GM23338 (cell line): ENCODE data around the gene CCDC137. TPM values are rescaled to one million over a fixed set of nuclear protein-coding genes. Genes with fewer than 3 reads are reported as not detected.

Experiments used
- ATAC-seq: fragments of 200-7000 bp; cut with Tn5 transposase; 3 replicates; pipeline ENCODE4 v1.9.1; 2020
- DNase-seq: peaks from one replicate; pipeline ENCODE4 v3.0.0-alpha.2; 2015; ENCODE audit warnings: low spot score
- H2AFZ ChIP-seq: fragments of 200-600 bp; sonication (generic); 2 replicates; pipeline ENCODE4 v1.8.0; 2016; ENCODE audit warnings: antibody characterized with exemption, mild to moderate bottlenecking, moderate library complexity
- H3F3A ChIP-seq: fragments of 200-600 bp; sonication (generic); replicated peaks from 2 replicates; pipeline ENCODE4 v1.8.0; 2017; ENCODE audit warnings: antibody characterized with exemption, mixed run types, low read depth
- H3K27ac ChIP-seq: fragments of 200-600 bp; sonication (generic); 2 replicates; pipeline ENCODE4 v1.6.1; 2016; ENCODE audit warnings: low read depth
- H3K27me3 ChIP-seq: fragments of 200-600 bp; sonication (generic); 2 replicates; pipeline ENCODE4 v1.8.0; 2016; ENCODE audit warnings: mild to moderate bottlenecking, mixed run types, moderate library complexity; ENCODE audit not compliant: insufficient read depth
- H3K36me3 ChIP-seq: fragments of 200-600 bp; sonication (generic); 2 replicates; pipeline ENCODE4 v1.8.0; 2016; ENCODE audit warnings: mild to moderate bottlenecking; ENCODE audit not compliant: insufficient read depth
- H3K4me1 ChIP-seq: fragments of 200-600 bp; sonication (generic); 2 replicates; pipeline ENCODE4 v1.8.0; 2016; ENCODE audit warnings: mild to moderate bottlenecking, moderate library complexity; ENCODE audit not compliant: insufficient read depth
- H3K4me2 ChIP-seq: fragments of 200-600 bp; sonication (generic); 2 replicates; pipeline ENCODE4 v1.7.1; 2017; ENCODE audit warnings: mixed run types
- H3K4me3 ChIP-seq: fragments of 200-600 bp; sonication (generic); 2 replicates; pipeline ENCODE4 v1.6.1; 2016; ENCODE audit warnings: mixed run types
- H3K79me2 ChIP-seq: fragments of 200-600 bp; sonication (generic); replicated peaks from 2 replicates; pipeline ENCODE4 v1.8.0; 2017; ENCODE audit warnings: mild to moderate bottlenecking; ENCODE audit not compliant: insufficient read depth
- H3K9me2 ChIP-seq: fragments of 200-600 bp; sonication (generic); 2 replicates; pipeline ENCODE4 v1.8.0; 2017; ENCODE audit not compliant: insufficient read depth
- H4K20me1 ChIP-seq: fragments of 200-600 bp; sonication (generic); replicated peaks from 2 replicates; pipeline ENCODE4 v1.8.0; 2017; ENCODE audit warnings: mild to moderate bottlenecking; ENCODE audit not compliant: insufficient read depth
- H3K27ac Mint-ChIP-seq: 2 replicates; pipeline ENCODE4 v1.8.0; 2020; ENCODE audit warnings: inconsistent platforms, mild to moderate bottlenecking, moderate library complexity, mixed read lengths
- H3K27me3 Mint-ChIP-seq: 3 replicates; pipeline ENCODE4 v1.8.0; 2022; ENCODE audit warnings: low read depth, mild to moderate bottlenecking, moderate library complexity, mixed read lengths, inconsistent platforms; ENCODE audit not compliant: insufficient read depth, poor library complexity
- H3K36me3 Mint-ChIP-seq: 3 replicates; pipeline ENCODE4 v1.8.0; 2021; ENCODE audit warnings: low read depth, mild to moderate bottlenecking, inconsistent platforms, moderate library complexity, mixed read lengths
- H3K4me1 Mint-ChIP-seq: 3 replicates; pipeline ENCODE4 v1.8.0; 2020; ENCODE audit warnings: mild to moderate bottlenecking, inconsistent platforms, mixed read lengths
- H3K4me3 Mint-ChIP-seq: 3 replicates; pipeline ENCODE4 v1.8.0; 2021; ENCODE audit warnings: moderate library complexity, mild to moderate bottlenecking, inconsistent platforms, mixed read lengths
- H3K9me3 Mint-ChIP-seq: 3 replicates; pipeline ENCODE4 v1.8.0; 2020; ENCODE audit warnings: moderate library complexity, mild to moderate bottlenecking, inconsistent platforms, mixed read lengths
- CREB1 ChIP-seq: fragments of 250-450 bp; sonication (Bioruptor Pico); IDR thresholded peaks from 2 replicates; pipeline ENCODE4 v1.5.0; 2020; ENCODE audit warnings: low read depth, mild to moderate bottlenecking, moderate library complexity
- CTCF ChIP-seq, 2 experiments: fragments of 200-600 bp in 1 of 2; sonication (generic) in 1 of 2; conservative IDR thresholded peaks; 2 replicates each; pipeline versions ENCODE4 v1.5.1 to v1.6.1; 2016 to 2017; ENCODE audit warnings: antibody characterized with exemption in 2 of 2, low read depth in 2 of 2, mild to moderate bottlenecking in 2 of 2, moderate library complexity in 1 of 2
- ETS1 ChIP-seq: IDR thresholded peaks from 2 replicates; pipeline ENCODE4 v1.6.1; 2016; ENCODE audit warnings: antibody characterized with exemption
- EZH2 ChIP-seq: fragments of 200-600 bp; sonication (generic); IDR thresholded peaks from one replicate; pipeline ENCODE4 v1.8.0; 2017; ENCODE audit warnings: antibody characterized with exemption, mild to moderate bottlenecking, low read depth; ENCODE audit not compliant: unreplicated experiment
- EZH2phosphoT487 ChIP-seq: fragments of 200-600 bp; sonication (generic); IDR thresholded peaks from one replicate; pipeline ENCODE4 v1.8.1; 2018; ENCODE audit warnings: antibody characterized with exemption; ENCODE audit not compliant: unreplicated experiment
- JUNB ChIP-seq: IDR thresholded peaks from one replicate; pipeline ENCODE4 v1.6.1; 2016; ENCODE audit warnings: antibody characterized with exemption; ENCODE audit not compliant: unreplicated experiment
- NANOG ChIP-seq: IDR thresholded peaks from 2 replicates; pipeline ENCODE4 v1.6.1; 2016; ENCODE audit warnings: antibody characterized with exemption, borderline replicate concordance
- POLR2AphosphoS5 ChIP-seq: IDR thresholded peaks from 2 replicates; pipeline ENCODE4 v1.6.1; 2016; ENCODE audit warnings: antibody characterized with exemption, low read depth
- REST ChIP-seq: IDR thresholded peaks from one replicate; pipeline ENCODE4 v1.6.1; 2018; ENCODE audit warnings: antibody characterized with exemption; ENCODE audit not compliant: unreplicated experiment
- STAT1 ChIP-seq: IDR thresholded peaks from one replicate; pipeline ENCODE4 v1.6.1; 2016; ENCODE audit warnings: antibody characterized with exemption; ENCODE audit not compliant: unreplicated experiment
- ZNF114 ChIP-seq: fragments of 250-450 bp; sonication (Bioruptor Pico); IDR thresholded peaks from 2 replicates; pipeline ENCODE4 v1.5.0; 2020; ENCODE audit warnings: mild to moderate bottlenecking, moderate library complexity
- ZNF331 ChIP-seq: fragments of 250-450 bp; sonication (Bioruptor Pico); IDR thresholded peaks from 2 replicates; pipeline ENCODE4 v1.5.0; 2020; ENCODE audit warnings: low read depth, mild to moderate bottlenecking, moderate library complexity
- ZNF462 ChIP-seq: fragments of 250-450 bp; sonication (Bioruptor Pico); IDR thresholded peaks from 2 replicates; pipeline ENCODE4 v1.5.0; 2020; ENCODE audit warnings: mild to moderate bottlenecking, moderate library complexity
- polyA plus RNA-seq: library from polyadenylated mRNA; unstranded; fragments of >200 nt; fragmentation: Nextera tagmentation; extraction: Ambion mirVana; gene quantifications from 2 replicates; pipeline ENCODE4 v1.2.1, GENCODE V29; 2016
- total RNA-seq: library from RNA; depleted of rRNA; stranded (reverse); fragments of >200 nt; shearing (Covaris generic); gene quantifications from 2 replicates; pipeline ENCODE4 v1.2.3, GENCODE V29; 2014

The CCDC137 gene
- total and polyA plus RNA-seq, 2 experiments from 2014 or later, result 26.1 to 73.4 TPM

GRCh38 chr17:81662002-81662401, 4.5 kb upstream of the CCDC137 start:
- Histone ChIP-seq H3K79me2 (peaks cover 13% of the 10 kb centered on the region), H3K9me2 (no peaks in the 10 kb centered on the region), H3K27ac (no peak overlapping the region), H2AFZ (no peak overlapping the region), H3F3A (peaks cover 12% of the 10 kb centered on the region; the same call in 1 of the 2 replicates), H3K36me3 (no peaks in the 10 kb centered on the region), H3K4me3 (no peak overlapping the region), H3K4me2 (no peak overlapping the region), H4K20me1 (no peaks in the 10 kb centered on the region), H3K4me1 (peaks cover 11% of the 10 kb centered on the region), H3K27me3 (no peaks in the 10 kb centered on the region)
- H3K27ac Mint-ChIP-seq, result no peak overlapping the region
- no peak for ATAC-seq
- TF ChIP-seq ETS1 (no peak), CREB1 (CRISPR knock-in tag) (no peak), EZH2phosphoT487 (no peak), JUNB (no peak), CTCF (conservative IDR thresholded peaks at IDR 0.05; ENCODE audit: low read depth in 2 of 2) (no peak), POLR2AphosphoS5 (no peak), ZNF114 (CRISPR knock-in tag) (no peak), ZNF331 (no peak), ZNF462 (no peak), EZH2 (no peak), STAT1 (no peak), REST (no peak), NANOG (no peak)
- H3K4me3 Mint-ChIP-seq, result no peak overlapping the region
- no peaks in the 10 kb centered on the region for H3K9me3 Mint-ChIP-seq
- peaks cover 19% of the 10 kb centered on the region for H3K36me3 Mint-ChIP-seq
- H3K27me3 Mint-ChIP-seq, result peaks cover 12% of the 10 kb centered on the region
- peaks cover 13% of the 10 kb centered on the region; the same call in 2 of the 3 replicates for H3K4me1 Mint-ChIP-seq
- no peak for DNase-seq
